ENCODE measurements around the gene RGL1. TPM values are rescaled to one million over a fixed set of nuclear protein-coding genes. Genes with fewer than 3 reads are reported as not detected.

The RGL1 gene
- total RNA-seq, 1 donor from 2014 or later: 15.0 TPM

- no peak for DNase-seq (ENCODE audit: low spot score)
- H3K36me3 Mint-ChIP-seq: peaks cover 61% of the 10 kb centered on the region
- H3K9ac ChIP-seq: no peak overlapping the region
These were observed 81.9 kb downstream of the RGL1 start for GRCh38 chr1:183886853-183887252.

GRCh38 chr1:183887826-183888819 is 83.2 kb downstream of the RGL1 start:
- H2AFZ ChIP-seq (replicated peaks): no peak overlapping the region
- Mint-ChIP-seq H3K4me1 (no peaks in the 10 kb centered on the region), H3K9me3 (no peaks in the 10 kb centered on the region), H3K27ac (no peak overlapping the region), H3K4me3 (no peak overlapping the region), H3K27me3 (ENCODE audit: insufficient read depth, low read depth) (no peaks in the 10 kb centered on the region), H3K36me3 (peaks cover 59% of the 10 kb centered on the region)
- H3F3A ChIP-seq (ENCODE audit: low read depth): no peaks in the 10 kb centered on the region
- H3K79me2 ChIP-seq (ENCODE audit: low read depth): no peaks in the 10 kb centered on the region
- no peaks in the 10 kb centered on the region for H3K9me3 ChIP-seq (ENCODE audit: low read depth)
- no peaks in the 10 kb centered on the region for H3K4me1 ChIP-seq
- H3K4me2 ChIP-seq: no peak overlapping the region
- no peak overlapping the region for H3K27ac ChIP-seq
- TF ChIP-seq EZH2 (IDR thresholded peaks at IDR 0.05) (no peak), EZH2phosphoT487 (IDR thresholded peaks at IDR 0.05) (no peak), CTCF (IDR thresholded peaks at IDR 0.05) (no peak)
- H3K4me3 ChIP-seq: no peak overlapping the region
- DNase-seq (ENCODE audit: low spot score): no peak
- H3K36me3 ChIP-seq: no peaks in the 10 kb centered on the region
- H3K27me3 ChIP-seq: no peaks in the 10 kb centered on the region
- no peak overlapping the region for H3K9ac ChIP-seq
- H4K20me1 ChIP-seq (ENCODE audit: low read depth): no peaks in the 10 kb centered on the region

More at GRCh38 chr1:183886853-183887252, 81.9 kb downstream of the RGL1 start:
- H3F3A ChIP-seq (ENCODE audit: low read depth): no peaks in the 10 kb centered on the region
- H3K27ac ChIP-seq: no peak overlapping the region
- no peaks in the 10 kb centered on the region for H3K9me3 ChIP-seq (ENCODE audit: low read depth)
- H3K36me3 ChIP-seq: no peaks in the 10 kb centered on the region
- Mint-ChIP-seq H3K9me3 (no peaks in the 10 kb centered on the region), H3K4me1 (peaks cover 6% of the 10 kb centered on the region), H3K27me3 (ENCODE audit: insufficient read depth, low read depth) (no peaks in the 10 kb centered on the region), H3K4me3 (no peak overlapping the region), H3K27ac (no peak overlapping the region)
- no peak overlapping the region for H3K4me2 ChIP-seq
- peaks cover 6% of the 10 kb centered on the region for H3K4me1 ChIP-seq
- no peaks in the 10 kb centered on the region for H3K79me2 ChIP-seq (ENCODE audit: low read depth)
- H3K4me3 ChIP-seq: no peak overlapping the region
- H3K27me3 ChIP-seq: no peaks in the 10 kb centered on the region
- no peak overlapping the region for H2AFZ ChIP-seq (replicated peaks)
- TF ChIP-seq EZH2 (IDR thresholded peaks at IDR 0.05): no peak
- no peak for TF ChIP-seq EZH2phosphoT487 (IDR thresholded peaks at IDR 0.05)
- no peaks in the 10 kb centered on the region for H4K20me1 ChIP-seq (ENCODE audit: low read depth)

DNA sequence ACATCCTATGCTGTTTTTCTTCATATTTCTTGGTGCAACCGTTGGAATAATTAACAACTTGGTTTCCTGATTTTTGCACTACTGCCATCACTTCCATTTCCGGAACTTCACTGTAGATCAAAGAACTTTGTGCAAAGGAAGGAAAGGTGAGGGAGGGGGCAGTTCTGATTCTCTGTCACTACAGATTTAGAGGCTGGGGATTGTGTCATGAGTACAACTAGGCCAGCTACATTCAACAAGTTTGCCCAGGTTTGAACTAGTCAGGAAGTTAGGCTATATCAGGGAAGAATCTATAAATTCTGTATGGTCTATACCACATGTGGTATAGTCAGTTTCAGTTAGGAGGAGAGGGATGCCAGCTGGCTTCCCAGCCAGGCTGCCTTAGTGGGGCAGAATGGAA is 84.2 kb downstream of the RGL1 start:
- no peaks in the 10 kb centered on the region for H3K4me1 ChIP-seq
- H3K4me2 ChIP-seq: no peak overlapping the region
- H3K4me3 Mint-ChIP-seq: no peak overlapping the region
- H3K4me3 ChIP-seq: no peak overlapping the region
- H3K9ac ChIP-seq: no peak overlapping the region
- H3K36me3 Mint-ChIP-seq: peaks cover 57% of the 10 kb centered on the region
- no peak overlapping the region for H3K27ac Mint-ChIP-seq
- no peak for DNase-seq (ENCODE audit: low spot score)
- H3F3A ChIP-seq (ENCODE audit: low read depth): no peaks in the 10 kb centered on the region
- no peaks in the 10 kb centered on the region for H4K20me1 ChIP-seq (ENCODE audit: low read depth)
- no peaks in the 10 kb centered on the region for H3K9me3 ChIP-seq (ENCODE audit: low read depth)
- TF ChIP-seq EZH2phosphoT487 (IDR thresholded peaks at IDR 0.05) (no peak), EZH2 (IDR thresholded peaks at IDR 0.05) (no peak), CTCF (IDR thresholded peaks at IDR 0.05) (no peak)
- H3K27ac ChIP-seq: no peak overlapping the region
- no peaks in the 10 kb centered on the region for H3K79me2 ChIP-seq (ENCODE audit: low read depth)
- no peaks in the 10 kb centered on the region for H3K27me3 ChIP-seq
- no peaks in the 10 kb centered on the region for H3K9me3 Mint-ChIP-seq
- no peaks in the 10 kb centered on the region for H3K27me3 Mint-ChIP-seq (ENCODE audit: insufficient read depth, low read depth)
- no peaks in the 10 kb centered on the region for H3K36me3 ChIP-seq
- no peak overlapping the region for H2AFZ ChIP-seq (replicated peaks)
- H3K4me1 Mint-ChIP-seq: no peaks in the 10 kb centered on the region
